HUES64 (cell line): Measurements from ENCODE around the gene NAALAD2.
"Not testable (repeated sequence)": the region's sequence is repeated elsewhere in the genome, so short reads cannot be mapped to it uniquely, and the experiment has no call there.

Source experiments
- H3K27ac ChIP-seq: 2 replicates; pipeline ENCODE4 v1.7.0; 2013; ENCODE audit warnings: low read depth, low read length, inconsistent platforms
- H3K27me3 ChIP-seq: 2 replicates; pipeline ENCODE4 v1.6.1; 2013; ENCODE audit warnings: mild to moderate bottlenecking, low read length; ENCODE audit not compliant: insufficient read depth
- H3K36me3 ChIP-seq: 2 replicates; pipeline ENCODE4 v1.6.1; 2013; ENCODE audit warnings: mild to moderate bottlenecking, low read length; ENCODE audit not compliant: insufficient read depth
- H3K4me1 ChIP-seq: 2 replicates; pipeline ENCODE4 v1.6.1; 2013; ENCODE audit warnings: mild to moderate bottlenecking, low read length, moderate library complexity; ENCODE audit not compliant: insufficient read depth
- H3K4me3 ChIP-seq: 2 replicates; pipeline ENCODE4 v1.5.1; 2013; ENCODE audit warnings: mild to moderate bottlenecking, low read length, moderate library complexity
- H3K9ac ChIP-seq: 2 replicates; pipeline ENCODE4 v1.6.1; 2013; ENCODE audit warnings: mild to moderate bottlenecking, low read depth, low read length
- H3K9me3 ChIP-seq: 2 replicates; pipeline ENCODE4 v1.6.1; 2013; ENCODE audit warnings: low read depth, low read length; ENCODE audit not compliant: insufficient read depth
- WGBS: fragments of 150-250, 120-280 bp; methylation state at CpG from one replicate; pipeline ENCODE4 v1.1.7; 2013; ENCODE audit warnings: missing lambda C conversion rate; 5-methylcytosine and 5-hydroxymethylcytosine counted together

The NAALAD2 gene

DNA sequence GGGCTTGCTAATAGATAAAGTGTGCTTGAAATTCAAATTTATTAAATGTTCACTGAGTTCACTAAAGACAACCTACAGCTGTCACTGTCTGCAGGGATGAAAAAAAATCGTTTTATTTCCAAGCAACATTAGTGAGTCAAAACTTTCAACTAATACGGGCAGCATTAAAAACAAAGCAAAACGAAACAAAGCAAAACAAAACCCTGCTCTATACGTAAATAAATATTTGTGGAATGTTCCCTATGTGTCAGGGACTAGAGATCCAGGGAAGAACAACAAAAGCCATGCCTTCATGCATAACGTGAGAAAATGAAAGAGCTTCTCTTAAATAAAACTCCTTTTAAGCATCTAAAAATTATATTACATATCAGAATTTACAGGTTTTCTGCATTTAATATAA, 553 bp downstream of the NAALAD2 start:
- Histone ChIP-seq H3K27me3 (peaks cover 4% of the 10 kb centered on the region; the same call in 1 of the 2 replicates), H3K4me3 (peak overlapping the region; percentile 64), H3K4me1 (peaks cover 28% of the 10 kb centered on the region), H3K27ac (no peak overlapping the region), H3K9ac (peak overlapping the region; percentile 65), H3K9me3 (no peaks in the 10 kb centered on the region), H3K36me3 (no peaks in the 10 kb centered on the region)
- 7% methylated on average over 3 of the region's 5 CpGs for WGBS

DNA sequence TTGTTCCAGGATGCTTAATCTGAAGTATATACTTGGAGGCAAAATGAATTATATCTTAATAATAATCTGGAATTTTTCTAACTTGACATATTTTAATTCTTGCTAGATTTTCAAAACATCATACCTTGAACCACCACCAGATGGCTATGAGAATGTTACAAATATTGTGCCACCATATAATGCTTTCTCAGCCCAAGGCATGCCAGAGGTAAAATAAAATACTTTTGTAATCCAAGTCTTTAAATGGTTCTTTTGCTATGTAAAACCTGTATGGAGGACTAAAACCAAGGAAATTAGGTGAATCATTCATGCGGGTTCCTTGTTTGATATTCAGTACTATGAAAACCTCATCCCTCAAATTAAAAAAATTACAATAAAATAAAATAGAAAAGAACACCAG, 14.4 kb downstream of the NAALAD2 start:
- H3K27me3 ChIP-seq: no peaks in the 10 kb centered on the region
- H3K9me3 ChIP-seq: no peaks in the 10 kb centered on the region
- H3K27ac ChIP-seq: no peak overlapping the region
- WGBS: 83% methylated on average over 1 of the region's 1 CpG
- H3K9ac ChIP-seq: no peak overlapping the region
- H3K4me3 ChIP-seq: no peak overlapping the region
- no peaks in the 10 kb centered on the region for H3K4me1 ChIP-seq
- H3K36me3 ChIP-seq: peaks cover 2% of the 10 kb centered on the region; the same call in 1 of the 2 replicates

GRCh38 chr11:90166982-90167573, 32.6 kb downstream of the NAALAD2 start:
- not testable (repeated sequence) for H3K4me1 ChIP-seq, H3K27ac ChIP-seq, H3K9ac ChIP-seq, H3K4me3 ChIP-seq, H3K9me3 ChIP-seq, H3K27me3 ChIP-seq
- 95% methylated on average over 49 of the region's 49 CpGs for WGBS
- peaks cover 18% of the 10 kb centered on the region; the same call in 1 of the 2 replicates for H3K36me3 ChIP-seq

DNA sequence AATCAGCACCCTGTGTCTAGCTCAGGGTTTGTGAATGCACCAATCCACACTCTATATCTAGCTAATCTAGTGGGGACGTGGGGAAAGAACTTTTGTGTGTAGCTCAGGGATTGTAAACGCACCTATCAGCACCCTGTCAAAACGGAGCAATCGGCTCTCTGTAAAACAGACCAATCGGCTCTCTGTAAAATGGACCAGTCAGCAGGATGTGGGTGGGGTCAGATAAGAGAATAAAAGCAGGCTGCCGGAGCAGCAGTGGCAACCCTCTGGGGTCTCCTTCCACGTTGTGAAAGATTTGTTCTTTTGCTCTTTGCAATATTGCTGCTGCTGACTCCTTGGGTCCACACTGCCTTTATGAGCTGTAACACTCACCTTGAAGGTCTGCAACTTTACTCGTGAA, 33.2 kb downstream of the NAALAD2 start:
- 90% methylated on average over 8 of the region's 8 CpGs for WGBS
- H3K4me1 ChIP-seq, H3K9me3 ChIP-seq, H3K9ac ChIP-seq, H3K4me3 ChIP-seq, H3K27ac ChIP-seq, H3K27me3 ChIP-seq: not testable (repeated sequence)
- peaks cover 18% of the 10 kb centered on the region; the same call in 1 of the 2 replicates for H3K36me3 ChIP-seq

DNA sequence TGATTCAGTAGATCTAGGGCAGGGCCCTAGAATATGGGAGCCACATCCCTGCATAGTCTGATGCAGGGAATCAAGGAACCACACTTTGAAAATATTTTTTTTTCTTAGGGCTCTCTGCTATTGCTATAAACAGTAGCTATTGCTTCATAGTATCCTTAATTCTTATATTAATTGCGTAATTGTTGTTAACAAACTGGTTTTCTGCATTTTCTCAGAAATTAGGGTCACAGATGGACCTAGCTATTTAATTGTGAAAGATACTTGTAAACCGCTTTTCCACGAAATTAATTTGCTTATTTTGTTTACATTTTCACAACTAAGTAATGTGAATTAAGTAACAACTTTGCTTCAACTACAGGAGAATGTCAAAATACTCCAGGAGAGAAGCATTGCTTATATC, 34.1 kb downstream of the NAALAD2 start:
- Histone ChIP-seq H3K9me3 (no peaks in the 10 kb centered on the region), H3K27ac (no peak overlapping the region), H3K9ac (no peak overlapping the region), H3K27me3 (no peaks in the 10 kb centered on the region), H3K36me3 (peaks cover 18% of the 10 kb centered on the region; the same call in 1 of the 2 replicates), H3K4me1 (no peaks in the 10 kb centered on the region), H3K4me3 (no peak overlapping the region)
- WGBS: 97% methylated on average over 3 of the region's 3 CpGs

DNA sequence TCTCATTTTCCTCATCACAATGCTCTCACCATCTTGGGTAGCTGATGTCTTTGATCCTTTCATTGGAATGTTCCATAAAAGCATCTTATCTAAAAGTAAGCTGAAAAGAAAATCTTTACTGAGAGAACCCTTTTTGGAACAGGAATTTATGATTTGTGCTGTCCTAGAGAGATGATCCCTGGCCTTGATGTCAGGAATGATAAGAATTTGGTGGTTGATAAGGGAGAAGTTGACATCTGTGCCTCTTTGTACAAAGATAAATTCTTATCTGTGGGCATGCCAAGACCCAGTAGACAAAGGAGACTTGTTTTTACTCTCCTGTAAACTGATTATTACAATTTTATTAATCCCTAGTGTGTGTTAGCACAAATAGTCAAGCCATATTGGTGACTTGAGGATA, 36.9 kb downstream of the NAALAD2 start:
- H3K4me1 ChIP-seq: no peaks in the 10 kb centered on the region
- H3K27me3 ChIP-seq: no peaks in the 10 kb centered on the region
- H3K9ac ChIP-seq: no peak overlapping the region
- no peaks in the 10 kb centered on the region for H3K9me3 ChIP-seq
- no peak overlapping the region for H3K27ac ChIP-seq
- H3K36me3 ChIP-seq: peaks cover 10% of the 10 kb centered on the region; the same call in 1 of the 2 replicates
- no peak overlapping the region for H3K4me3 ChIP-seq

DNA sequence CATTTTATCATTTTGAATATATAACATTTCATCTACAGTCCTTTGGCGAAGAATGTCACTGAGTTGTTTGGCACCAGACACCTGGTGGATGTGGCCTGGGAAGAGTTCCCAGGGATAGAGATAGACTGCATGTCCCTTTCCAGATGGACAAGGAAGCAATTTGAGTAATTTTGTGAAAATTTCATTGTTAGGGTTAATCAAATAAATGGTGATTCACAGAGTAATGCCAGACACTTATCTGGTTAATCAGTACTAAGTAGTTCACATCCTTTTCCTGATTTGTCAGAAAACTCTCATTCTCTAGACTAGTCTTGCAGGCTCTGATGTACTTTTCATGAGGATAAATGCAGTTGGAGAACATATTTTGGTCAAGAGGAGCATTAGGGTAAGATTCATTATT, 41.6 kb downstream of the NAALAD2 start:
- H3K9me3 ChIP-seq: no peaks in the 10 kb centered on the region
- no peak overlapping the region for H3K9ac ChIP-seq
- no peaks in the 10 kb centered on the region for H3K4me1 ChIP-seq
- peaks cover 7% of the 10 kb centered on the region; the same call in 1 of the 2 replicates for H3K36me3 ChIP-seq
- H3K4me3 ChIP-seq: no peak overlapping the region
- no peaks in the 10 kb centered on the region for H3K27me3 ChIP-seq
- WGBS: 96% methylated on average over 1 of the region's 1 CpG
- no peak overlapping the region for H3K27ac ChIP-seq

- no peaks in the 10 kb centered on the region for H3K27me3 ChIP-seq
- H3K4me1 ChIP-seq: no peaks in the 10 kb centered on the region
- no peak overlapping the region for H3K4me3 ChIP-seq
- no CpG with 5 or more reads among the region's 2 CpGs for WGBS
- no peak overlapping the region for H3K27ac ChIP-seq
- no peak overlapping the region for H3K9ac ChIP-seq
- peaks cover 7% of the 10 kb centered on the region; the same call in 1 of the 2 replicates for H3K36me3 ChIP-seq
- H3K9me3 ChIP-seq: no peaks in the 10 kb centered on the region
Measured at GRCh38 chr11:90178751-90179150, 44.3 kb downstream of the NAALAD2 start.

- Histone ChIP-seq H3K4me3 (no peak overlapping the region), H3K9ac (no peak overlapping the region), H3K27ac (no peak overlapping the region), H3K4me1 (no peaks in the 10 kb centered on the region), H3K27me3 (no peaks in the 10 kb centered on the region), H3K9me3 (no peaks in the 10 kb centered on the region), H3K36me3 (peaks cover 7% of the 10 kb centered on the region; the same call in 1 of the 2 replicates)
- WGBS: 77% methylated on average over 2 of the region's 2 CpGs
Measured at GRCh38 chr11:90179923-90180322, 45.5 kb downstream of the NAALAD2 start.

GRCh38 chr11:90187839-90188238, 53.4 kb downstream of the NAALAD2 start:
- Histone ChIP-seq H3K36me3 (peaks cover 4% of the 10 kb centered on the region; the same call in 1 of the 2 replicates), H3K27ac (no peak overlapping the region), H3K4me3 (no peak overlapping the region), H3K9ac (no peak overlapping the region), H3K9me3 (no peaks in the 10 kb centered on the region), H3K27me3 (no peaks in the 10 kb centered on the region), H3K4me1 (peaks cover 9% of the 10 kb centered on the region; the same call in 1 of the 2 replicates)
- WGBS: 97% methylated on average over 3 of the region's 3 CpGs

DNA sequence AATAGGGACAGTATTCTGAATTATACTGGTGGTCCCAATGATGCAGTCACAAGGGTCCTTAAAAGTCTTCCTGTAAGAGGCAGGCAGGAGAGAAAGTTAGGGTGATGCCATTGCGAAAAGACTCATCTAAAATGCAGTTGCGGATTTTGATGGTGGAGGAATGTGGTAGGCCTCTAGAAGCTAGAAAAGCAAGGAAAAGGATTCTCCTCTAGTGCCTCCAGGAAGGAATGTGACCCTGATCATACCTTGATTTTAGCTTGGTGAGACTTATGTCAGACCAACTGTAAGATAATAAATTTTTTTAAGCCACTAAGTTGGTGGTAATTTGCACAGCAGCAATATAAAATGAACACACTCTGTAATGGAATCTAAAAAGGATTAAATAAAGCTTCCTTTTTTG, 54.5 kb downstream of the NAALAD2 start:
- WGBS: 88% methylated on average over 2 of the region's 2 CpGs
- Histone ChIP-seq H3K4me1 (peaks cover 9% of the 10 kb centered on the region; the same call in 1 of the 2 replicates), H3K36me3 (peaks cover 4% of the 10 kb centered on the region; the same call in 1 of the 2 replicates), H3K9me3 (no peaks in the 10 kb centered on the region), H3K4me3 (no peak overlapping the region), H3K27ac (peak overlapping the region; percentile 38; the same call in 1 of the 2 replicates), H3K27me3 (no peaks in the 10 kb centered on the region), H3K9ac (no peak overlapping the region)
